Chondrocyte (in vitro differentiated cells): ENCODE results near the gene GP1BB. TPM values are rescaled to one million over a fixed set of nuclear protein-coding genes. Genes with fewer than 3 reads are reported as not detected.

ENCODE experiments used
- DNase-seq: peaks from one replicate; pipeline ENCODE4 v3.0.0; 2021; ENCODE audit warnings: mixed read lengths, low spot score
- H3K27ac Mint-ChIP-seq: one replicate; pipeline ENCODE4 v1.8.0; 2021; ENCODE audit warnings: mild to moderate bottlenecking, moderate library complexity, mixed read lengths; ENCODE audit not compliant: unreplicated experiment
- H3K27me3 Mint-ChIP-seq: 2 replicates; pipeline ENCODE4 v1.8.0; 2021; ENCODE audit warnings: low read depth, mixed read lengths
- H3K36me3 Mint-ChIP-seq: 2 replicates; pipeline ENCODE4 v1.8.0; 2021; ENCODE audit warnings: low read depth, mixed read lengths
- H3K4me1 Mint-ChIP-seq: 2 replicates; pipeline ENCODE4 v1.8.0; 2021; ENCODE audit warnings: low read depth, mild to moderate bottlenecking, mixed read lengths
- H3K4me3 Mint-ChIP-seq: one replicate; pipeline ENCODE4 v1.8.0; 2021; ENCODE audit warnings: mild to moderate bottlenecking, moderate library complexity, mixed read lengths; ENCODE audit not compliant: unreplicated experiment
- H3K9me3 Mint-ChIP-seq: 2 replicates; pipeline ENCODE4 v1.8.0; 2021; ENCODE audit warnings: low read depth, mixed read lengths
- CTCF ChIP-seq: fragments of 200-600 bp; sonication (generic); IDR thresholded peaks from 2 replicates; pipeline ENCODE4 v1.5.0; 2021; ENCODE audit warnings: antibody characterized with exemption, mild to moderate bottlenecking, moderate library complexity
- total RNA-seq: library from RNA; stranded (reverse); gene quantifications from 3 replicates; pipeline ENCODE4 v1.2.1, GENCODE V29; 2021

The GP1BB gene
- total RNA-seq, 1 donor from 2014 or later, result 56.0 TPM

- peak overlapping the region; percentile 77 for H3K4me3 Mint-ChIP-seq
- no peak for DNase-seq
Observed at GRCh38 chr22:19715188-19715930, 8.0 kb upstream of the GP1BB start.

GRCh38 chr22:19716041-19716828, 7.1 kb upstream of the GP1BB start:
- H3K9me3 Mint-ChIP-seq, result no peaks in the 10 kb centered on the region
- peaks cover 53% of the 10 kb centered on the region for H3K4me1 Mint-ChIP-seq
- H3K4me3 Mint-ChIP-seq, result peak overlapping the region; percentile 77
- peak overlapping the region; percentile 54 for H3K27ac Mint-ChIP-seq
- TF ChIP-seq CTCF, result no peak
- peaks cover 17% of the 10 kb centered on the region for H3K36me3 Mint-ChIP-seq
- no peak for DNase-seq
- H3K27me3 Mint-ChIP-seq, result no peaks in the 10 kb centered on the region

More at GRCh38 chr22:19715188-19715930, 8.0 kb upstream of the GP1BB start:
- H3K36me3 Mint-ChIP-seq, result peaks cover 8% of the 10 kb centered on the region
- H3K27me3 Mint-ChIP-seq, result no peaks in the 10 kb centered on the region
- TF ChIP-seq CTCF, result no peak
- H3K27ac Mint-ChIP-seq, result no peak overlapping the region
- H3K4me1 Mint-ChIP-seq, result peaks cover 44% of the 10 kb centered on the region
- H3K9me3 Mint-ChIP-seq, result no peaks in the 10 kb centered on the region

GRCh38 chr22:19716829-19717105, 6.6 kb upstream of the GP1BB start:
- Mint-ChIP-seq H3K27ac (peak overlapping the region; percentile 54), H3K36me3 (peaks cover 19% of the 10 kb centered on the region), H3K9me3 (no peaks in the 10 kb centered on the region), H3K27me3 (no peaks in the 10 kb centered on the region), H3K4me3 (peak overlapping the region; percentile 77), H3K4me1 (peaks cover 55% of the 10 kb centered on the region)
- DNase-seq, result no peak
- TF ChIP-seq CTCF, result no peak

- peak overlapping the region; percentile 17 for H3K27ac Mint-ChIP-seq
- peak overlapping the region; percentile 64 for H3K4me3 Mint-ChIP-seq
- H3K36me3 Mint-ChIP-seq, result peaks cover 19% of the 10 kb centered on the region
- no peaks in the 10 kb centered on the region for H3K9me3 Mint-ChIP-seq
- TF ChIP-seq CTCF, result no peak
- H3K27me3 Mint-ChIP-seq, result no peaks in the 10 kb centered on the region
- DNase-seq, result no peak
- peaks cover 55% of the 10 kb centered on the region for H3K4me1 Mint-ChIP-seq
Observed at GRCh38 chr22:19717181-19717580, 6.2 kb upstream of the GP1BB start.

- Mint-ChIP-seq H3K4me3 (peak overlapping the region; percentile 64), H3K27me3 (no peaks in the 10 kb centered on the region), H3K4me1 (peaks cover 55% of the 10 kb centered on the region), H3K9me3 (no peaks in the 10 kb centered on the region), H3K27ac (peak overlapping the region; percentile 54), H3K36me3 (peaks cover 23% of the 10 kb centered on the region)
- DNase-seq, result no peak
- TF ChIP-seq CTCF, result peak; percentile 97
Observed at GRCh38 chr22:19717691-19718455, 5.5 kb upstream of the GP1BB start.
